Right hindlimb (tissue), 1 donor: ENCODE data around the gene CYTH3.
"Not testable (repeated sequence)": the region's sequence is repeated elsewhere in the genome, so short reads cannot be mapped to it uniquely, and the experiment has no call there.

Experiments
- DNase-seq: peaks from one replicate; pipeline ENCODE4 v3.0.0-alpha.2; 2018

Gene CYTH3

GRCh38 chr7:6164491-6164890 is 107.9 kb downstream of the CYTH3 start:
- no peak for DNase-seq

DNA sequence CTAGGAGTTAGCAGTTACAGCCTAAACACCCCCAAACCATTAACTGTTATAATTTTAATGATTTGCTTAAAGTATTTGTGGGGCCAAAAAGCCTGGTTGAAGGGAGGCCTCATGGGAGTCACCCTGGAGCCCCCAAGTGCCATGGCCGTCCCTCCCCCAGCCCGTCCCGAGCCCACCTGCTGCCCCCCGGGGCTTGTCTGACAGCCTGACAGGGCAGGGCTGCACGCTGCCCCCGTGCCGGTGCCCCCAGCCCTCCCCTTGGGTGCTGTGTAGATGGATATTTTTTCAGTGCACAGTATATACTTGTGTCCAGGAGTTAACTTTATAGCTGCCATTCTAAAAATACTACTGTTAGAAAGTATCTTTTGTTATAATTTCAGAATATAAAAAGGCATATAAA is 108.4 kb downstream of the CYTH3 start:
- DNase-seq = no peak

DNA sequence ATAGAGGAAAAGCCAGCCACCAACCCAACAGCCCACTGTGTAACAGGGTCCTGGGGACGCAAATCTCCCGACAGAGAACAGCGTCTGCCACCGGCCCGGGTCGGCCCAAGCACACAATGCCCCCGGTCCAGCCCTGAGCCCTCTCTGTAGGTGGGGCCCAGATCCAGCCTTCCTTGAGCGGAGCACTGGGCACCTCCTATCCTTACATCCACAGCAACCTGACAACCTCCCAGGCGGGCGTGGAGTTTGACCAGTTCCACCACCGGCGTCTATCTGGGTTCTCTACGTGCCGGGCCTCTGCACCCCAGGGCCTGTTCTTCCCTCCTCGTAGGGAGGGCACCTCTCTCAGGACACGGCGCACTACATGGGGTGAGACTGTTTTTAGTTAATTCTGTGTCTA is 109.0 kb downstream of the CYTH3 start:
- DNase-seq = no peak

- DNase-seq = no peak
These were observed 109.6 kb downstream of the CYTH3 start for GRCh38 chr7:6162650-6163366.

DNA sequence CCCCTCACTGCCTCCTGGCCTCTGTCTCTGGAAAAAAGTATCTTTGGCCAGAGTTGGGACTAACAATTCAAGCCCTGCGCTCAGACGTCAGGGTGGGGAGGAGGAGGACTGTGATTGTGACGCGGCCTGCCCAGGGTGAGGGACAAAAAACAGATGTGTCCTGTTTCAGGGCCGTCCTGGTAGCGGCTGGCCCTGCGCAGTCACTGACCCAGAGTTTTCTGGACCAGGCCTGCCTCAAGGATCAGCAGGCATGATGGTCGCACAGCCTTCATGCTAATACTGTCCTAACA is 110.1 kb downstream of the CYTH3 start:
- DNase-seq = peak; percentile 77

- no peak for DNase-seq
These were observed 110.7 kb downstream of the CYTH3 start for GRCh38 chr7:6161463-6162330.

- peak; percentile 82 for DNase-seq
These were observed 112.2 kb downstream of the CYTH3 start for GRCh38 chr7:6160191-6160623.

DNA sequence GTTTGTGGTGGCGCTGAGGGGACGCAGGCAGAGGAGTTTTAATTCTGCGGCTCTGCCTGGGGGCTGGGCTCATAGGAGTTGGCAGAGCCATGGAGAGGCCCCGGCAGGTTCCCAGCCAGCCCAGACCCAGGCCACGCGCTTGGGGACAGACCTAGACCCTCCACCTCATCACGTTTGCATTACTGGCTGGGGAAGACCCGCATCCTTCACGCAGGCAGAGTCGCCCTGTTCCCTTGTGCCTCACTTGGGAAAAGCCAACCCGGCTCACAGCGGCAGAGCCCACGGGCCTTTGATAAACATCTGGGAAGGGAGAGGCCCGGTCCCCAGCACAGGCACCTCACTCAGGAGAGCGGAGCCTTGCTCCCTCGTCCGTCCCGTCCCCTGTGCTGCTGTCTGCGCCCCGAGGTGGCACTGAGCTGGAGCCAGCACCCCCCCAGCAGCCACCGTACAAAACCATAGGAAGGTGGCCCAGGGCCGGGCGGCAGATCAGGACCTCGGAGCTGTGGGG is 112.8 kb downstream of the CYTH3 start:
- DNase-seq = no peak

- DNase-seq = no peak
These were observed 113.3 kb downstream of the CYTH3 start for GRCh38 chr7:6159097-6159483.

GRCh38 chr7:6158424-6159096 is 113.9 kb downstream of the CYTH3 start:
- no peak for DNase-seq

DNA sequence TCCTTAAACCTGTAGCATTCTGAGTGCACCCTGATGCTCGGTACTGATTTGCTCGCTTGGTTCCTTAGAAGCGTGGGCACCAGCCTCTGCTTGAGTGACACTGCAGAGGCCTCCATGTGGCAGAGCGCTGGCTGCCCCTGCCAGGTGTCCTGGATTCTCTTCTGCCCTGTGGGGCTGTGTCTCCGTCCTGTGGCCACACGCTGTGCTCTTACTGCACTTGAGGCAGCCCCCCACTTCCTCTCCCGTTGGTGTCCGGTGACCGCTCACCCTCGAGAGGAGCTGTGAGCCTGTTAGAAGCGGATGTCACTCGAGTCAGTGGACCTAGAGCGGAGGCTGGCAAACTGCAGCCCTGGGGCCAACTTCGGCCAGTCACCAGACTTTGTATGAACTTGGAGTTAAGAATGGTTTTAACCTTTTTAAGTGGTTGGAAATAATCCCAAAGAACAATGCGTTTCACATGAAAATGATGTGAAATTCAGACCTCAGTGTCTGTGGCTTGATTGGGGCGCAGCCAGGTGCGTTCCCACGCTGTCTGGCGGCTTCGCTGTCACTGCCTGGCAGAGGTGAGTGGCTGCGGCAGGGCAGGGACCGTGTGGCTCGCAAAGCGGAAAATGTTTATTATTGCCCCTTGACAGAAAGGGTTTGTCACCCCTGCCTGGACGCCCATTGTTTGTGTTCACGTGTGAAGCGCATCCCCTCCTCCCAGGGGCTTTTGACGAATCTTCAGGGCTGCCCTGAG is 114.6 kb downstream of the CYTH3 start:
- DNase-seq = no peak

GRCh38 chr7:6156734-6157133 is 115.7 kb downstream of the CYTH3 start:
- DNase-seq = no peak

- no peak for DNase-seq
These were observed 116.8 kb downstream of the CYTH3 start for GRCh38 chr7:6155596-6155995.

- DNase-seq = no peak
These were observed 117.7 kb downstream of the CYTH3 start for GRCh38 chr7:6154542-6155404.

GRCh38 chr7:6153646-6154541 is 118.5 kb downstream of the CYTH3 start:
- no peak for DNase-seq

DNA sequence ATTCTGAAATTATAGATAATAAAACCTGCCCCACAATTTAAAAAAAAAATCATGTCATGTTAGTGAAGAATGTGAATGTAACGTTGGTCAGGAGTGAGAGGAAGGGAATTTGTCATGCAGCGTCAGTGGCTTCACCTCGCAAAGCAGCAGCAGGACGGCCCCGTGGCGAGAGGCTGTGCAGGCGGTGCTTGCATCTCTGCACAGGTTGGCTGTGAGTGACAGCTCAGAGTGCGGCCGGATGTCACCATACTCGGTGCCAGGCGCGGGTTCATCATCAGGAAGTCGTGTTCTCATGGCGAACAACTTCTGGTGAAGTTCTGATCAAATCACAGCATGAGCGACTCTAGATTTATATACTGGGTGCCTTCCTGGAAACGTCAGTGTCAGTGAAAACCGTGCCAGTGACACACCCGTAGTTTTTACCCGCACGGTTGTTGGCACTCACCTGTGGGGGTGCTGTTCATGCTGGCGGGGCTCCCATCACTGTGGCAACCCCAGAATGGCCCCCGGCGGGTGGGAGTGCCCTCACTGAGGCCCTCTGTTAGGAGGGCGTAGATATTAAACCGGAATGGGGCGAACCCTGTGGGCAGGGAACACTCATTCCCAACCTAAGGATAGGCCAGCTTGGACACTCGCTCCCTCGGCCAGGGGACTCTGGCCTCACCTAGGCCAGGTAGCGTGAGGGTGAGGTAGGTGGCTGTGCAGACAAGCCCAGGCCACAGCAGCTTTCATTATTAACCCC is 120.3 kb downstream of the CYTH3 start:
- no peak for DNase-seq

GRCh38 chr7:6151527-6151926 is 120.9 kb downstream of the CYTH3 start:
- not testable (repeated sequence) for DNase-seq

GRCh38 chr7:6149996-6150395 is 122.4 kb downstream of the CYTH3 start:
- no peak for DNase-seq

GRCh38 chr7:6148724-6149360 is 123.6 kb downstream of the CYTH3 start:
- DNase-seq = no peak

- DNase-seq = no peak
These were observed 124.8 kb downstream of the CYTH3 start for GRCh38 chr7:6147627-6148026.
